Panc1 (cell line): ENCODE results near the gene NPIPA1. TPM values are rescaled to one million over a fixed set of nuclear protein-coding genes. Genes with fewer than 3 reads are reported as not detected.
"Not testable (repeated sequence)": the region's sequence is repeated elsewhere in the genome, so short reads cannot be mapped to it uniquely, and the experiment has no call there.

Experiments
- ATAC-seq: fragments of 200-7000 bp; cut with Tn5 transposase; 2 replicates; pipeline ENCODE4 v1.9.1; 2020; ENCODE audit warnings: mild to moderate bottlenecking, moderate library complexity
- BruUV-seq: library from RNA; stranded (reverse); fragments of 400-500 nt; replicated peaks from 2 replicates; lab custom pipeline; 2021; lab: Mats Ljungman, UMichigan
- CTCF ChIA-PET: fragments of 300-600 bp; sonication (Branson Sonifier 250); formaldehyde crosslinking; loops from one replicate; lab custom pipeline; 2022; ENCODE audit warnings: antibody characterized with exemption; lab: Charles Lee
- POLR2A ChIA-PET: fragments of 300-600 bp; sonication (Branson Sonifier 250); formaldehyde crosslinking; loops from one replicate; lab custom pipeline; 2022; ENCODE audit warnings: antibody characterized with exemption; lab: Charles Lee
- DNase-seq: peaks from one replicate; pipeline ENCODE4 v3.0.0-alpha.2; 2010; ENCODE audit warnings: low read depth, low spot score
- H3K27ac ChIP-seq: 2 replicates; pipeline ENCODE4 v1.5.1; 2011; ENCODE audit warnings: mild to moderate bottlenecking, low read length, inconsistent platforms
- H3K27me3 ChIP-seq: fragments of 200-500 bp; sonication (Bioruptor generic); 2 replicates; pipeline ENCODE4 v1.6.0; 2014; ENCODE audit warnings: low read length, inconsistent platforms; ENCODE audit not compliant: control insufficient read depth, insufficient read depth
- H3K36me3 ChIP-seq: fragments of 200-500 bp; sonication (Bioruptor generic); 2 replicates; pipeline ENCODE4 v1.5.1; 2014; ENCODE audit warnings: inconsistent platforms, mild to moderate bottlenecking, low read length, moderate library complexity; ENCODE audit not compliant: control insufficient read depth, insufficient read depth
- H3K4me1 ChIP-seq: 2 replicates; pipeline ENCODE4 v1.5.1; 2011; ENCODE audit warnings: inconsistent platforms, mild to moderate bottlenecking, low read length, moderate library complexity; ENCODE audit not compliant: control insufficient read depth, insufficient read depth
- H3K4me3 ChIP-seq, 2 experiments: 2 replicates each; pipeline ENCODE4 v1.5.1; 2011 to 2012; ENCODE audit warnings: low read depth in 2 of 2, low read length in 2 of 2, mild to moderate bottlenecking in 2 of 2, inconsistent platforms in 1 of 2, moderate library complexity in 1 of 2
- H3K9me3 ChIP-seq: fragments of 200-500 bp; sonication (Bioruptor generic); 2 replicates; pipeline ENCODE4 v1.5.1; 2014; ENCODE audit warnings: low read depth, mild to moderate bottlenecking, inconsistent platforms, low read length, moderate library complexity; ENCODE audit not compliant: control insufficient read depth, insufficient read depth
- POLR2AphosphoS5 ChIP-seq: IDR thresholded peaks from 2 replicates; pipeline ENCODE4 v1.6.1; 2012; ENCODE audit warnings: mild to moderate bottlenecking, low read depth, low read length, moderate library complexity
- SIN3A ChIP-seq: IDR thresholded peaks from 2 replicates; pipeline ENCODE4 v1.6.1; 2012; ENCODE audit warnings: low read depth, mild to moderate bottlenecking, low read length, moderate library complexity, borderline replicate concordance; ENCODE audit not compliant: insufficient read depth
- TCF7L2 ChIP-seq: IDR thresholded peaks from 2 replicates; pipeline ENCODE4 v1.6.1; 2011; ENCODE audit warnings: mild to moderate bottlenecking, low read depth, low read length, inconsistent platforms
- in situ Hi-C: cut with HindIII; loops from 2 replicates; pipeline ENCODE4 v1.10.0; 2016; ENCODE audit warnings: low sequenced_read_pairs, low pct_unique_long_range_greater_than_20kb
- intact Hi-C: fragments of 100-400 bp; cut with micrococcal nuclease; formaldehyde crosslinking; loops from one replicate; pipeline ENCODE4 v1.10.0; 2022; ENCODE audit not compliant: unreplicated experiment
- total RNA-seq: library from RNA; stranded (reverse); gene quantifications from one replicate; pipeline ENCODE4 v1.2.1, GENCODE V29; 2021; ENCODE audit not compliant: unreplicated experiment
- TF ChIP-seq, protein P1 (sequence below), 2 experiments: IDR thresholded peaks; 2 replicates each; pipeline ENCODE4 v1.6.1; 2011 to 2012; ENCODE audit warnings: low read depth in 2 of 2, control low read depth in 1 of 2, low read length in 1 of 2, mild to moderate bottlenecking in 1 of 2, moderate library complexity in 1 of 2; ENCODE audit not compliant: insufficient read depth in 1 of 2
- TF ChIP-seq, protein P2 (sequence below): fragments of 450-650 bp; IDR thresholded peaks from 2 replicates; pipeline ENCODE4 v1.5.1; 2017; ENCODE audit warnings: mild to moderate bottlenecking

The NPIPA1 gene
- total RNA-seq, 1 experiment from 2014 or later: 126 TPM

DNA sequence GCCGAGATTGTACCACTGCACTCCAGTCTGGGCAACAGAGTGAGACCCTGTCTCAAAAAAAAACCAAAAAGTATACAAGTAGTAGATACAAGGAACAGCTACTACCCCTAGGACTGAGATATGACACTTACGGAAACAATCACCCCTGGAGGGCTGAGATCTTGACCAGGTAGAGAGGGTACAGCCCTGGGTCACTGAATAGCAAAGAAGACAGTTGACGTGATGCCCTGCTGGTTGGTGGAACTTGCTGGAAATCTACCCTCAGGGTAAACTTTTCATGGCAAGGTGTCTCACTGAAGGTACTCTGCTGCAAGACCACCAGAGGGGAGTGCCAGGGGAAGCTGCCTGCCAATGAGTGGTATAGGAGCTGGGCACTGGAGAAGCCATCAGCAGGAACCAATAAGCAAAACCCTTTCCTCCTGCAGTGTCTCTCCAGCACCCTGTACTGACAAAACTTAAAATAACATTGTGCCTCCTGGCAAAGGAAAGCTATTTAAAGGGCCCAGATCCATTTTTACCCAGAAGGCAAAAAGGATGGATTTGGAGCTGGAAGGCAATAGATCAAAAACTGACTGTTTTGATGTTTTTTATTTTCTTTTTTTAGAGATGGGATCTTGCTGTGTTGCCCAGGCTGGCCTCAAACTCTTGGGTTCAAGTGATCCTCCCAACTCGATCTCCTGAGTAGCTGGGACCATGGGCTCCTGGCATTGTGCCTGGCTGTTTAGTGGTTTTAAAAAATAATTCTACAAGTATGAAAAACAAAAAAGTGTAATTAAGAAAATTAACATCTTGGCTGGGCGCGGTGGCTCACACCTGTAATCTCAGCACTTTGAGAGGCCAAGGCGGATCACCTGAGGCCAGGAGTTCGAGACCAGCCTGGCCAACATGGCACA lies 26.3 kb downstream of the NPIPA1 start:
- Histone ChIP-seq H3K9me3 (no peaks in the 10 kb centered on the region), H3K27ac (no peak overlapping the region), H3K27me3 (no peaks in the 10 kb centered on the region), H3K36me3 (no peaks in the 10 kb centered on the region), H3K4me3 (no peak overlapping the region), H3K4me1 (no peaks in the 10 kb centered on the region)
- ATAC-seq: no peak
- ChIA-PET CTCF (no interaction called here), POLR2A (no interaction called here)
- in situ Hi-C loops: no loop called here
- BruUV-seq: no TSS peak
- DNase-seq: no peak
- intact Hi-C loops: no loop called here
- TF ChIP-seq SIN3A (no peak), POLR2AphosphoS5 (no peak), TCF7L2 (no peak)
- TF ChIP-seq, protein P1, sequence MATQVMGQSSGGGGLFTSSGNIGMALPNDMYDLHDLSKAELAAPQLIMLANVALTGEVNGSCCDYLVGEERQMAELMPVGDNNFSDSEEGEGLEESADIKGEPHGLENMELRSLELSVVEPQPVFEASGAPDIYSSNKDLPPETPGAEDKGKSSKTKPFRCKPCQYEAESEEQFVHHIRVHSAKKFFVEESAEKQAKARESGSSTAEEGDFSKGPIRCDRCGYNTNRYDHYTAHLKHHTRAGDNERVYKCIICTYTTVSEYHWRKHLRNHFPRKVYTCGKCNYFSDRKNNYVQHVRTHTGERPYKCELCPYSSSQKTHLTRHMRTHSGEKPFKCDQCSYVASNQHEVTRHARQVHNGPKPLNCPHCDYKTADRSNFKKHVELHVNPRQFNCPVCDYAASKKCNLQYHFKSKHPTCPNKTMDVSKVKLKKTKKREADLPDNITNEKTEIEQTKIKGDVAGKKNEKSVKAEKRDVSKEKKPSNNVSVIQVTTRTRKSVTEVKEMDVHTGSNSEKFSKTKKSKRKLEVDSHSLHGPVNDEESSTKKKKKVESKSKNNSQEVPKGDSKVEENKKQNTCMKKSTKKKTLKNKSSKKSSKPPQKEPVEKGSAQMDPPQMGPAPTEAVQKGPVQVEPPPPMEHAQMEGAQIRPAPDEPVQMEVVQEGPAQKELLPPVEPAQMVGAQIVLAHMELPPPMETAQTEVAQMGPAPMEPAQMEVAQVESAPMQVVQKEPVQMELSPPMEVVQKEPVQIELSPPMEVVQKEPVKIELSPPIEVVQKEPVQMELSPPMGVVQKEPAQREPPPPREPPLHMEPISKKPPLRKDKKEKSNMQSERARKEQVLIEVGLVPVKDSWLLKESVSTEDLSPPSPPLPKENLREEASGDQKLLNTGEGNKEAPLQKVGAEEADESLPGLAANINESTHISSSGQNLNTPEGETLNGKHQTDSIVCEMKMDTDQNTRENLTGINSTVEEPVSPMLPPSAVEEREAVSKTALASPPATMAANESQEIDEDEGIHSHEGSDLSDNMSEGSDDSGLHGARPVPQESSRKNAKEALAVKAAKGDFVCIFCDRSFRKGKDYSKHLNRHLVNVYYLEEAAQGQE (IDR thresholded peaks at IDR 0.05; ENCODE audit: insufficient read depth in 1 of 2, low read depth in 2 of 2, low read length in 1 of 2): no peak
- TF ChIP-seq, protein P2, sequence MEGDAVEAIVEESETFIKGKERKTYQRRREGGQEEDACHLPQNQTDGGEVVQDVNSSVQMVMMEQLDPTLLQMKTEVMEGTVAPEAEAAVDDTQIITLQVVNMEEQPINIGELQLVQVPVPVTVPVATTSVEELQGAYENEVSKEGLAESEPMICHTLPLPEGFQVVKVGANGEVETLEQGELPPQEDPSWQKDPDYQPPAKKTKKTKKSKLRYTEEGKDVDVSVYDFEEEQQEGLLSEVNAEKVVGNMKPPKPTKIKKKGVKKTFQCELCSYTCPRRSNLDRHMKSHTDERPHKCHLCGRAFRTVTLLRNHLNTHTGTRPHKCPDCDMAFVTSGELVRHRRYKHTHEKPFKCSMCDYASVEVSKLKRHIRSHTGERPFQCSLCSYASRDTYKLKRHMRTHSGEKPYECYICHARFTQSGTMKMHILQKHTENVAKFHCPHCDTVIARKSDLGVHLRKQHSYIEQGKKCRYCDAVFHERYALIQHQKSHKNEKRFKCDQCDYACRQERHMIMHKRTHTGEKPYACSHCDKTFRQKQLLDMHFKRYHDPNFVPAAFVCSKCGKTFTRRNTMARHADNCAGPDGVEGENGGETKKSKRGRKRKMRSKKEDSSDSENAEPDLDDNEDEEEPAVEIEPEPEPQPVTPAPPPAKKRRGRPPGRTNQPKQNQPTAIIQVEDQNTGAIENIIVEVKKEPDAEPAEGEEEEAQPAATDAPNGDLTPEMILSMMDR: no peak

DNA sequence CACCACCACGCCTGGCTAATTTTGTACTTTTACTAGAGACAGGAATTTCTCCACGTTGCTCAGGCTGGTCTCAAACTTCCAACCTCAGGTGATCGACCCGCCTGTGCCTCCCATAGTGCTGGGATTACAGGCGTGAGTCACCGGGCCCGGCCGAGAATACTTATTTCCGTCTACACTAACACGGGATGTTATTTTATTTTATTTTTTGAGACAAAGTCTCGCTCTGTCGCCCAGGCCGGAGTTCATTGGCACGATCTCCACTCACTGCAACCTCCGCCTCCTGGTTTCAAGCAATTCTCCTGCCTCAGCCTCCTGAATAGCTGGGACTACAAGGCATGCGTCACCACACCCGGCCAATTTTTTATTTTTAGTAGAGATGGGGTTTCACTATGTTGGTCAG lies 28.1 kb downstream of the NPIPA1 start:
- no peaks in the 10 kb centered on the region for H3K27me3 ChIP-seq
- no peaks in the 10 kb centered on the region for H3K36me3 ChIP-seq
- ChIA-PET POLR2A (no interaction called here), CTCF (no interaction called here)
- H3K4me1 ChIP-seq: no peaks in the 10 kb centered on the region
- TF ChIP-seq SIN3A: no peak
- TF ChIP-seq, protein P1 (IDR thresholded peaks at IDR 0.05; ENCODE audit: insufficient read depth in 1 of 2, low read depth in 2 of 2, low read length in 1 of 2): no peak
- TF ChIP-seq, protein P2: no peak
- TF ChIP-seq TCF7L2: no peak
- TF ChIP-seq POLR2AphosphoS5: no peak
- no peak overlapping the region for H3K27ac ChIP-seq
- DNase-seq (no peak), ATAC-seq (no peak)
- H3K4me3 ChIP-seq: no peak overlapping the region
- BruUV-seq: no TSS peak
- intact Hi-C loops: no loop called here
- no peaks in the 10 kb centered on the region for H3K9me3 ChIP-seq
- in situ Hi-C loops: no loop called here

DNA sequence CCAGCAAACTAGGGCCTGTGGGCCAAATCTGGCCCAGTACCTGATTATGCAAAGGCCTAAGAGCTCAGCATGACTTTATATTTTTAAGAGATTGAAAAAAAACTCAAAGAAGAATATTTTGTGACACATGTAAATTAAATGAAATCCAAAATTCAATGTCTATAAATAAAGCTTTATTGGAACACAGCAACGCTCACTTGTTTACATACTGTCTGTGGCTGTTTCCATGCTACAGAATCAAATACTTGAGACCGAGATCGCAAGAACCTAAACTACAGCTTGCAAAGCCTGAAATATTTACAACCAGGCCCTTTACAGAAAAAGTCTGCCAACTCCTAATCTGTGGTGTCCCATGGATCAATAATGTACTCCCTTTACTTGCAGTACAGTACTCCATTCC lies 32.6 kb downstream of the NPIPA1 start:
- ATAC-seq, in situ Hi-C loops, H3K9me3 ChIP-seq, DNase-seq, H3K27me3 ChIP-seq, CTCF ChIA-PET, H3K36me3 ChIP-seq, intact Hi-C loops, H3K4me1 ChIP-seq, H3K27ac ChIP-seq, H3K4me3 ChIP-seq, BruUV-seq, POLR2A ChIA-PET: not testable (repeated sequence)
